Testis (tissue), 2 donors: Measurements from ENCODE around the gene SYCE3.

ENCODE experiments used
- POLR2A ChIP-seq: fragments of 450-650 bp; IDR thresholded peaks from one replicate; pipeline ENCODE4 v1.6.1; 2017; ENCODE audit warnings: antibody characterized with exemption, mild to moderate bottlenecking, moderate library complexity
- TF ChIP-seq, protein P1 (sequence below), 3 experiments: fragments of 450-650 bp in 2 of 3; fragments of 200-600 bp in 1 of 3; sonication (generic) in 1 of 3; IDR thresholded peaks; one replicate each; pipeline ENCODE4 v1.5.1; 2016 to 2019; ENCODE audit warnings: antibody characterized with exemption in 3 of 3, mild to moderate bottlenecking in 2 of 3, moderate library complexity in 1 of 3

GRCh38 chr22:50530877-50531545, 31.7 kb downstream of the SYCE3 start:
- TF ChIP-seq, protein P1, sequence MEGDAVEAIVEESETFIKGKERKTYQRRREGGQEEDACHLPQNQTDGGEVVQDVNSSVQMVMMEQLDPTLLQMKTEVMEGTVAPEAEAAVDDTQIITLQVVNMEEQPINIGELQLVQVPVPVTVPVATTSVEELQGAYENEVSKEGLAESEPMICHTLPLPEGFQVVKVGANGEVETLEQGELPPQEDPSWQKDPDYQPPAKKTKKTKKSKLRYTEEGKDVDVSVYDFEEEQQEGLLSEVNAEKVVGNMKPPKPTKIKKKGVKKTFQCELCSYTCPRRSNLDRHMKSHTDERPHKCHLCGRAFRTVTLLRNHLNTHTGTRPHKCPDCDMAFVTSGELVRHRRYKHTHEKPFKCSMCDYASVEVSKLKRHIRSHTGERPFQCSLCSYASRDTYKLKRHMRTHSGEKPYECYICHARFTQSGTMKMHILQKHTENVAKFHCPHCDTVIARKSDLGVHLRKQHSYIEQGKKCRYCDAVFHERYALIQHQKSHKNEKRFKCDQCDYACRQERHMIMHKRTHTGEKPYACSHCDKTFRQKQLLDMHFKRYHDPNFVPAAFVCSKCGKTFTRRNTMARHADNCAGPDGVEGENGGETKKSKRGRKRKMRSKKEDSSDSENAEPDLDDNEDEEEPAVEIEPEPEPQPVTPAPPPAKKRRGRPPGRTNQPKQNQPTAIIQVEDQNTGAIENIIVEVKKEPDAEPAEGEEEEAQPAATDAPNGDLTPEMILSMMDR (IDR thresholded peaks at IDR 0.05): no peak
- no peak for TF ChIP-seq POLR2A
